Karpas-422 (cell line): ENCODE measurements around the gene TPCN2. TPM values are rescaled to one million over a fixed set of nuclear protein-coding genes. Genes with fewer than 3 reads are reported as not detected.

Experiments used
- DNase-seq: peaks from one replicate; pipeline ENCODE4 v3.0.0-alpha.2; 2015
- H2AFZ ChIP-seq: fragments of 200-600 bp; sonication (generic); 2 replicates; pipeline ENCODE4 v1.6.1; 2014; ENCODE audit warnings: antibody characterized with exemption, low read length, mixed read lengths
- H3K27ac ChIP-seq: fragments of 200-600 bp; sonication (generic); 2 replicates; pipeline ENCODE4 v1.5.1; 2014; ENCODE audit warnings: mild to moderate bottlenecking, low read length, moderate library complexity
- H3K27me3 ChIP-seq: fragments of 200-600 bp; sonication (generic); 2 replicates; pipeline ENCODE4 v1.6.1; 2014; ENCODE audit warnings: low read length, mixed read lengths
- H3K36me3 ChIP-seq: fragments of 200-600 bp; sonication (generic); 2 replicates; pipeline ENCODE4 v1.6.1; 2014; ENCODE audit warnings: low read length, mixed read lengths; ENCODE audit not compliant: insufficient read depth
- H3K4me1 ChIP-seq: fragments of 200-600 bp; sonication (generic); 2 replicates; pipeline ENCODE4 v1.6.1; 2014; ENCODE audit warnings: mild to moderate bottlenecking, low read length, mixed read lengths
- H3K4me2 ChIP-seq: fragments of 200-600 bp; sonication (generic); 2 replicates; pipeline ENCODE4 v1.6.1; 2014; ENCODE audit warnings: low read length, low read depth, mild to moderate bottlenecking; ENCODE audit not compliant: poor library complexity, severe bottlenecking
- H3K4me3 ChIP-seq: fragments of 200-600 bp; sonication (generic); 2 replicates; pipeline ENCODE4 v1.5.1; 2014; ENCODE audit warnings: mild to moderate bottlenecking, antibody characterized with exemption, low read length, mixed read lengths
- H3K79me2 ChIP-seq: fragments of 200-600 bp; sonication (generic); 2 replicates; pipeline ENCODE4 v1.6.1; 2014; ENCODE audit warnings: mild to moderate bottlenecking, low read length, mixed read lengths
- H3K9ac ChIP-seq: fragments of 200-600 bp; sonication (generic); 2 replicates; pipeline ENCODE4 v1.6.0; 2014; ENCODE audit warnings: low read length
- H3K9me2 ChIP-seq: fragments of 200-600 bp; sonication (generic), shearing (Covaris generic); replicated peaks from 2 replicates; pipeline ENCODE4 v1.6.0; 2014; ENCODE audit warnings: mild to moderate bottlenecking, low read length, moderate library complexity; ENCODE audit not compliant: insufficient read depth
- H3K9me3 ChIP-seq: fragments of 300-700, 200-600 bp; sonication (generic); 2 replicates; pipeline ENCODE4 v1.6.1; 2014; ENCODE audit warnings: low read length, mixed read lengths
- H4K20me1 ChIP-seq: fragments of 200-600 bp; sonication (generic); 2 replicates; pipeline ENCODE4 v1.6.1; 2014; ENCODE audit warnings: mild to moderate bottlenecking, antibody characterized with exemption, low read length, low read depth; ENCODE audit not compliant: insufficient read depth
- total RNA-seq: library from RNA; depleted of rRNA; stranded (reverse); fragments of >200 nt; shearing (Covaris generic); gene quantifications from 2 replicates; pipeline ENCODE4 v1.2.3, GENCODE V29; 2014; ENCODE audit warnings: low replicate concordance

TPCN2 gene
- total RNA-seq, 1 experiment from 2014 or later = 37.6 TPM

- Histone ChIP-seq H3K79me2 (no peaks in the 10 kb centered on the region), H3K9me2 (no peaks in the 10 kb centered on the region), H4K20me1 (no peaks in the 10 kb centered on the region), H2AFZ (no peak overlapping the region), H3K9ac (no peak overlapping the region), H3K27ac (no peak overlapping the region), H3K4me2 (no peak overlapping the region), H3K27me3 (no peaks in the 10 kb centered on the region), H3K9me3 (no peaks in the 10 kb centered on the region; the same call in 1 of the 2 replicates), H3K4me1 (no peaks in the 10 kb centered on the region), H3K36me3 (no peaks in the 10 kb centered on the region), H3K4me3 (no peak overlapping the region)
- DNase-seq = no peak
Measured at GRCh38 chr11:69111624-69112542, 63.2 kb downstream of the TPCN2 start.

DNA sequence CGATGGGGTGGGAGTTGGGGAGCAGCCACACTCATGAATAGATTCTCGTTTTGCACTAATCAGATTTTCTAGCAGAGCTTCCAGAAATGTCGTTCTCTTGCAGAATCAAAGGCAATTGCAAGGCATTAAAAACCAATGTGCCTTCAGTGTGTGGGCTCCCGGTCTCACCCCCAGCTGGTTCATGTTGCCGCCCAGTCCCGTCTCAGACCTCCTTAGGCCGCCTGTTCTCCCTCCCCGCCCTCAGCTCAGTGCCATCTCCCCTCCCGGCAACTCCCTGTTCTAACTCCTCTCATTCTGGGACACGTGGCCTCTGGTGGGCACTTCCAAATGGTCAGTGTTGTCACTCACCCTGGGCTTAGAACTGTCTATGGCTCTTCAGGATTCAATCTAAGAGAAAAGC is 64.5 kb downstream of the TPCN2 start:
- Histone ChIP-seq H3K36me3 (no peaks in the 10 kb centered on the region), H3K4me1 (no peaks in the 10 kb centered on the region), H3K9me2 (no peaks in the 10 kb centered on the region), H3K4me3 (no peak overlapping the region), H3K79me2 (no peaks in the 10 kb centered on the region), H3K4me2 (no peak overlapping the region), H3K9me3 (no peaks in the 10 kb centered on the region), H3K27ac (no peak overlapping the region), H2AFZ (no peak overlapping the region), H3K9ac (no peak overlapping the region), H4K20me1 (no peaks in the 10 kb centered on the region), H3K27me3 (no peaks in the 10 kb centered on the region)
- DNase-seq = no peak

- no peak overlapping the region for H2AFZ ChIP-seq
- no peak overlapping the region for H3K27ac ChIP-seq
- H3K4me3 ChIP-seq = no peak overlapping the region
- no peaks in the 10 kb centered on the region for H3K9me2 ChIP-seq
- no peak overlapping the region for H3K4me2 ChIP-seq
- no peaks in the 10 kb centered on the region for H3K9me3 ChIP-seq
- no peaks in the 10 kb centered on the region for H3K79me2 ChIP-seq
- no peaks in the 10 kb centered on the region for H3K4me1 ChIP-seq
- no peak for DNase-seq
- H3K36me3 ChIP-seq = no peaks in the 10 kb centered on the region
- no peak overlapping the region for H3K9ac ChIP-seq
- no peaks in the 10 kb centered on the region for H3K27me3 ChIP-seq
- no peaks in the 10 kb centered on the region for H4K20me1 ChIP-seq
Measured at GRCh38 chr11:69113646-69114340, 65.1 kb downstream of the TPCN2 start.

DNA sequence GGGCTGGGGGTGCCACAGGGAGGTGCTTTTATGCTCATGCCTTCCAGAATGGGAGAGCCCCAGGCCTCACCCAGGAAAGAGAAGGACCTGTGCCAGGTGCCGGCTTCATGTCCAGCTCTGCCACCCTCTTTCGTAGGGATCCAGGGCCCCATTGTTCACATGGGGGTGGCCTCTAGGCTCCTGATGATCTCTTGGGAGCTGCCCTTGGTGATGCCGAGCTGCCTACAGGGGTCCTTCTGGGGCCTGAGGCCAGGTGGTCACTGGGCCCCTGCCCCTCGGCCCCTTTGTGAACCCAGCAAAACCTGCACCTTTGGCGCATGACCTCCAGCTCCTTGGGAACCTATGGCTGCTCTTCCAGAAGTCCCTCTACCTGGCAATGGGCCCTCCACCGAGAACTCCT is 65.6 kb downstream of the TPCN2 start:
- no peaks in the 10 kb centered on the region for H3K9me3 ChIP-seq
- H2AFZ ChIP-seq = no peak overlapping the region
- no peaks in the 10 kb centered on the region for H3K9me2 ChIP-seq
- no peak overlapping the region for H3K4me3 ChIP-seq
- no peak overlapping the region for H3K4me2 ChIP-seq
- no peak overlapping the region for H3K27ac ChIP-seq
- no peaks in the 10 kb centered on the region for H4K20me1 ChIP-seq
- no peaks in the 10 kb centered on the region for H3K4me1 ChIP-seq
- no peaks in the 10 kb centered on the region for H3K27me3 ChIP-seq
- H3K9ac ChIP-seq = no peak overlapping the region
- H3K79me2 ChIP-seq = no peaks in the 10 kb centered on the region
- no peaks in the 10 kb centered on the region for H3K36me3 ChIP-seq
- no peak for DNase-seq

DNA sequence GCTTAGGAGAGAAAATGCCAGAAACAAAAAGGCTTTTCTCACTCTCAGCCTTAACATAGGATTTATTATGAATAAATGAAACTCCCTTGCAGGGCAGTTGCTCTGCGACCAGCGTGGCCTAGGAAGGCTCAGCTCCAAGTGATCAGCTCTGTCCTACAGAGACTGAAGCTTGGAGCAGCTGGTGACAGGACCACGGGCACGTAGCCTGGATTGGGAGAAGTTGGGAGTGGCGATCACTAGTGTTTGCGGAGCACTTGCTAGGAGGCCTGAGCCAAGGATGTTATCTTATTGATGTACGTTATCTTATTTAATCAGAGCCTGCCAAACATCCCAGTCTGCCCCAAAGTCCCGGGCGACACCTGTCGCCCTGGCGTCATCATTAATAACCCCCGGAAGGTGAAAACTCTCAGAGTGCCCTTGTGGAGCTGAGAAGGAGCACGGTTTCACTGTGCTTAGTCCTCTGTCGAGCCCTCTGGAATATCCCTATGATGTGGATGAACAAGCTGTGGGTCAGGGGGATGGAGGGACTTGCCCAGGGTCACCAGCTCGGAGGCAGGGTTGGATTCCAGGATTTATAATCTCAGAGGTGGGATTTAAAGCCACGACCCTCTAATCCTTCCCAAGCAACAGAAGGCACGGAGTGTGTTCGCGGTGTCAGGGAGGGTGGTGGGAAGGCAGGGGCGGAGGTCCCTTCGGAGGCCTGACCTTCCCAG is 66.2 kb downstream of the TPCN2 start:
- no peaks in the 10 kb centered on the region for H4K20me1 ChIP-seq
- no peaks in the 10 kb centered on the region for H3K9me3 ChIP-seq
- H3K4me1 ChIP-seq = no peaks in the 10 kb centered on the region
- H3K9ac ChIP-seq = no peak overlapping the region
- no peak overlapping the region for H2AFZ ChIP-seq
- DNase-seq = no peak
- no peaks in the 10 kb centered on the region for H3K9me2 ChIP-seq
- no peaks in the 10 kb centered on the region for H3K27me3 ChIP-seq
- H3K27ac ChIP-seq = no peak overlapping the region
- no peak overlapping the region for H3K4me2 ChIP-seq
- no peaks in the 10 kb centered on the region for H3K79me2 ChIP-seq
- no peaks in the 10 kb centered on the region for H3K36me3 ChIP-seq
- no peak overlapping the region for H3K4me3 ChIP-seq

GRCh38 chr11:69115586-69116560 is 67.1 kb downstream of the TPCN2 start:
- Histone ChIP-seq H3K4me2 (no peak overlapping the region), H3K27ac (no peak overlapping the region), H3K9me2 (no peaks in the 10 kb centered on the region), H3K4me1 (no peaks in the 10 kb centered on the region), H4K20me1 (no peaks in the 10 kb centered on the region), H2AFZ (no peak overlapping the region), H3K79me2 (no peaks in the 10 kb centered on the region), H3K4me3 (no peak overlapping the region), H3K9me3 (no peaks in the 10 kb centered on the region), H3K9ac (no peak overlapping the region), H3K27me3 (no peaks in the 10 kb centered on the region), H3K36me3 (no peaks in the 10 kb centered on the region)
- no peak for DNase-seq

DNA sequence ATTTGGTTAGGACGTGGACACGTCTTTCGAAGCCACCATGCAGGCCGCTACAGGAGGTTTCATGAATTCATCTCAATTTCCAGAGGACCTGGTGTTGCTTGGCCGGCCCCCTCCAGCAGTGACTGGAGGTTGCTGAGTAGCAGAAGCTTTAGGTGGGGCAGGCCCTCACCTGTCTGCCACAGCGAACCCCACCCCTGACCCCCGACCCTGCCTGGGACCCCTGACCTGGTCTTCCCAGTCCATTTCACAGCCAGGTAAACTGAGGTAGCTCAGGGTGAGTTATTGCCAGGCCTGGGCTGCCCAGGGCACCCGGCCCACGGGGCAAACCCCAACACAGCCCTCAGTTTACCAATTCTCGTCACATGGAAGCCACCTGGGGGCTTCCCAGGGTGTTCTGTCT is 67.9 kb downstream of the TPCN2 start:
- H3K4me3 ChIP-seq = no peak overlapping the region
- no peak overlapping the region for H3K4me2 ChIP-seq
- H3K9me2 ChIP-seq = no peaks in the 10 kb centered on the region
- H3K27ac ChIP-seq = no peak overlapping the region
- no peak overlapping the region for H3K9ac ChIP-seq
- no peaks in the 10 kb centered on the region for H3K36me3 ChIP-seq
- no peaks in the 10 kb centered on the region for H3K4me1 ChIP-seq
- no peaks in the 10 kb centered on the region for H3K27me3 ChIP-seq
- H2AFZ ChIP-seq = no peak overlapping the region
- no peak for DNase-seq
- H3K9me3 ChIP-seq = no peaks in the 10 kb centered on the region
- no peaks in the 10 kb centered on the region for H4K20me1 ChIP-seq
- no peaks in the 10 kb centered on the region for H3K79me2 ChIP-seq
